ENCODE results near the gene CYB5D1.

DNA sequence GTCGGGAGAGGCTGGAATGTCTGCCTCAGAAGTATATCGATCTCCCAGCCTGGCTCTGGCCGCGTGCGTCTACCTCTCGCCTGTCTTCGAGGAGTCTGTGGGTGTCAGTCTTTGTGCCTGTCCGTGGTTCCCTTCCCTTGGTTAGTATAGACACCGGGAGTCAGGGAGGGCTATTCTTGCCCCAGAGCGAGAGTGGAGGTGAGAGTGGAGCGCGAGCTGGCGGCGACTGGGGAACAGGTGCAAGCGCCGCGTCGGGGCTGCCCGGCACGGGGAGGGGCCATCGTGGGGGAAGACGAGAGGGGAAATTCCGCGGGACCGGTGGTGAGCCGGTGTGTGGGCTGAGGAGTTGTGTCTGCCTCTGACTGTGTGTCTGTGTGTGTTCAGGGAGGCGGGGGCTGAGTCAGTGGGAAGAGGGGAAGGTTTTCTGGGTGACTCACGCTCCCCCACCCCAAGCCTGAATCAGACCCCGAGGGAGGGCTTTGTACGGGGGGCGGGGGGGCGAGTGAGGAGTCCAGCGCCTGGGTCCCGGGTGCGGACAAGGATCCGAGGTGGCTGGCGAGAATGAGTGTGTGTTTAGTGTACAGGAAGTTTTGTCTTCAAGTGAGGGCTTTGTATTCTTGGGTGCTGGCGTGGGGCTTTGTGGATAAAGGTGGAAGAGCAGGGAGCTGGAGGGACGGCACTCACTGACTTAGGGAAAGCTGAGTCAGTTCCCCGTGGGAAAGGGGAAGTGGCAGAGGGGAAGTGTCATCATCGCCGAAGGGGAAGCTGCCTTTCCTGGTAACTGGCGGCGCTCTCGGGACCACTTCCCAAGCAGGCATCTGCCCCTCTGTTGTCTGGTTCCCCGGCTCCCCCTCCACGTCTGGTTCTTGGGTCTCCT lies 15.2 kb upstream of the CYB5D1 start:
- TF ChIP-seq, protein P1, sequence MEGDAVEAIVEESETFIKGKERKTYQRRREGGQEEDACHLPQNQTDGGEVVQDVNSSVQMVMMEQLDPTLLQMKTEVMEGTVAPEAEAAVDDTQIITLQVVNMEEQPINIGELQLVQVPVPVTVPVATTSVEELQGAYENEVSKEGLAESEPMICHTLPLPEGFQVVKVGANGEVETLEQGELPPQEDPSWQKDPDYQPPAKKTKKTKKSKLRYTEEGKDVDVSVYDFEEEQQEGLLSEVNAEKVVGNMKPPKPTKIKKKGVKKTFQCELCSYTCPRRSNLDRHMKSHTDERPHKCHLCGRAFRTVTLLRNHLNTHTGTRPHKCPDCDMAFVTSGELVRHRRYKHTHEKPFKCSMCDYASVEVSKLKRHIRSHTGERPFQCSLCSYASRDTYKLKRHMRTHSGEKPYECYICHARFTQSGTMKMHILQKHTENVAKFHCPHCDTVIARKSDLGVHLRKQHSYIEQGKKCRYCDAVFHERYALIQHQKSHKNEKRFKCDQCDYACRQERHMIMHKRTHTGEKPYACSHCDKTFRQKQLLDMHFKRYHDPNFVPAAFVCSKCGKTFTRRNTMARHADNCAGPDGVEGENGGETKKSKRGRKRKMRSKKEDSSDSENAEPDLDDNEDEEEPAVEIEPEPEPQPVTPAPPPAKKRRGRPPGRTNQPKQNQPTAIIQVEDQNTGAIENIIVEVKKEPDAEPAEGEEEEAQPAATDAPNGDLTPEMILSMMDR (IDR thresholded peaks at IDR 0.05; ENCODE audit: low read depth, low read length): no peak
- no peak for TF ChIP-seq POLR2A (IDR thresholded peaks at IDR 0.05; ENCODE audit: extremely low read depth, insufficient read length)
- TF ChIP-seq, protein P2, sequence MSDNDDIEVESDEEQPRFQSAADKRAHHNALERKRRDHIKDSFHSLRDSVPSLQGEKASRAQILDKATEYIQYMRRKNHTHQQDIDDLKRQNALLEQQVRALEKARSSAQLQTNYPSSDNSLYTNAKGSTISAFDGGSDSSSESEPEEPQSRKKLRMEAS (IDR thresholded peaks at IDR 0.05; ENCODE audit: low read depth, low read length): no peak

Measured in NB4 (cell line).